Esophagus squamous epithelium (tissue), 5 donors: Measurements from ENCODE around the gene RELL1. TPM values are rescaled to one million over a fixed set of nuclear protein-coding genes. Genes with fewer than 3 reads are reported as not detected.

Experiments used
- DNase-seq: peaks from one replicate; lab custom pipeline; 2025; lab: John Stamatoyannopoulos, UW
- H3K27ac ChIP-seq, 4 donors: fragments of 200-600 bp; sonication (generic); one replicate each; pipeline ENCODE4 v1.5.1; 2016 to 2019; ENCODE audit warnings: mild to moderate bottlenecking in 1 of 4
- H3K27me3 ChIP-seq, 4 donors: fragments of 200-600 bp; sonication (generic); 1 replicate in 3 of 4; 2 replicates in 1 of 4; pipeline versions ENCODE4 v1.5.1 to v1.6.0; 2017 to 2021; ENCODE audit warnings: antibody characterized with exemption in 1 of 4
- H3K36me3 ChIP-seq, 3 donors: fragments of 200-600 bp; sonication (generic); one replicate each; pipeline ENCODE4 v1.5.1; 2016 to 2019
- H3K4me1 ChIP-seq, 3 donors: fragments of 200-600 bp; sonication (generic); one replicate each; pipeline ENCODE4 v1.5.1; 2017 to 2019
- H3K4me3 ChIP-seq, 4 donors: fragments of 200-600 bp; sonication (generic); 1 replicate in 3 of 4; 2 replicates in 1 of 4; pipeline ENCODE4 v1.5.1; 2016 to 2019; ENCODE audit warnings: mild to moderate bottlenecking in 2 of 4, moderate library complexity in 1 of 4
- H3K9me3 ChIP-seq, 3 donors: fragments of 200-600 bp; sonication (generic); one replicate each; pipeline ENCODE4 v1.5.1; 2016 to 2019
- POLR2A ChIP-seq, 4 donors: fragments of 450-650 bp; IDR thresholded peaks; one replicate each; pipeline ENCODE4 v1.6.1; 2017; ENCODE audit warnings: antibody characterized with exemption in 4 of 4, mild to moderate bottlenecking in 4 of 4, moderate library complexity in 3 of 4
- WGBS, 2 donors: methylation state at CpG; one replicate each; pipeline ENCODE4 v1.1.5; 2018; 5-methylcytosine and 5-hydroxymethylcytosine counted together
- intact Hi-C: fragments of 100-400 bp; cut with DNase I; formaldehyde crosslinking; loops from one replicate; pipeline ENCODE4 v1.15.0; 2022
- total RNA-seq, 4 donors: library from RNA; depleted of rRNA; stranded (reverse); fragments of >200 nt; gene quantifications; one replicate each; pipeline ENCODE4 v1.1.0, GENCODE V29; 2016
- TF ChIP-seq, protein P1 (sequence below), 6 experiments: fragments of 450-650 bp in 4 of 6; fragments of 200-600 bp in 2 of 6; sonication (generic) in 2 of 6; IDR thresholded peaks; one replicate each; pipeline ENCODE4 v1.5.1; 2016 to 2019; ENCODE audit warnings: antibody characterized with exemption in 6 of 6, mild to moderate bottlenecking in 4 of 6, moderate library complexity in 4 of 6
- donor health status: DM: yes; HTN: yes; CAD: no.

The RELL1 gene
- total RNA-seq, 4 donors from 2014 or later = 20.3 to 49.0 (median 32.6) TPM

DNA sequence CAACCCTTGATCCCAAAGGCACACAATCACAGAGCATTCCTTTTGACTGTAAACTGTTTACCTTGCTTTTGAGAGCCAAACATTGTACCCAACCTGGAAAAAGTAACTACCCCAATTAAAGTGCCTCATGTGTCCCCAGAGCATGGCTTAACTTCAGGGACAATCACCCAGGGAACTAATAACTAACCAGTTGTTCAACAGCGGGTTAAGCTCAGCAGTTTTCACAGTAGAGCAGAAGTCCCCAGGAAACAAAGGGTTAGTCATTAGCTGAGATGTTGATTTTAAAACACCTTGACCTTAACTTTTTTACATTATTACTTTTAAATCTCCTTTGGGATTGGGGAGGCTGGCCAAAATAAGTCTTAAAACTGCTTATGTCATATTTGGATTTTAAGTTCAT, 94.8 kb downstream of the RELL1 start:
- no peak overlapping the region for H3K27ac ChIP-seq
- no peak for DNase-seq
- TF ChIP-seq POLR2A (IDR thresholded peaks at IDR 0.05) = no peak
- TF ChIP-seq, protein P1, sequence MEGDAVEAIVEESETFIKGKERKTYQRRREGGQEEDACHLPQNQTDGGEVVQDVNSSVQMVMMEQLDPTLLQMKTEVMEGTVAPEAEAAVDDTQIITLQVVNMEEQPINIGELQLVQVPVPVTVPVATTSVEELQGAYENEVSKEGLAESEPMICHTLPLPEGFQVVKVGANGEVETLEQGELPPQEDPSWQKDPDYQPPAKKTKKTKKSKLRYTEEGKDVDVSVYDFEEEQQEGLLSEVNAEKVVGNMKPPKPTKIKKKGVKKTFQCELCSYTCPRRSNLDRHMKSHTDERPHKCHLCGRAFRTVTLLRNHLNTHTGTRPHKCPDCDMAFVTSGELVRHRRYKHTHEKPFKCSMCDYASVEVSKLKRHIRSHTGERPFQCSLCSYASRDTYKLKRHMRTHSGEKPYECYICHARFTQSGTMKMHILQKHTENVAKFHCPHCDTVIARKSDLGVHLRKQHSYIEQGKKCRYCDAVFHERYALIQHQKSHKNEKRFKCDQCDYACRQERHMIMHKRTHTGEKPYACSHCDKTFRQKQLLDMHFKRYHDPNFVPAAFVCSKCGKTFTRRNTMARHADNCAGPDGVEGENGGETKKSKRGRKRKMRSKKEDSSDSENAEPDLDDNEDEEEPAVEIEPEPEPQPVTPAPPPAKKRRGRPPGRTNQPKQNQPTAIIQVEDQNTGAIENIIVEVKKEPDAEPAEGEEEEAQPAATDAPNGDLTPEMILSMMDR (IDR thresholded peaks at IDR 0.05) = no peak
- intact Hi-C loops = no loop called here
- no peaks in the 10 kb centered on the region for H3K4me1 ChIP-seq
- H3K36me3 ChIP-seq = no peaks in the 10 kb centered on the region
- no peak overlapping the region for H3K4me3 ChIP-seq
- no peaks in the 10 kb centered on the region for H3K9me3 ChIP-seq
- H3K27me3 ChIP-seq = no peaks in the 10 kb centered on the region
- 0 to 55% methylated on average over 1 of the region's 1 CpG for WGBS, 2 donors

DNA sequence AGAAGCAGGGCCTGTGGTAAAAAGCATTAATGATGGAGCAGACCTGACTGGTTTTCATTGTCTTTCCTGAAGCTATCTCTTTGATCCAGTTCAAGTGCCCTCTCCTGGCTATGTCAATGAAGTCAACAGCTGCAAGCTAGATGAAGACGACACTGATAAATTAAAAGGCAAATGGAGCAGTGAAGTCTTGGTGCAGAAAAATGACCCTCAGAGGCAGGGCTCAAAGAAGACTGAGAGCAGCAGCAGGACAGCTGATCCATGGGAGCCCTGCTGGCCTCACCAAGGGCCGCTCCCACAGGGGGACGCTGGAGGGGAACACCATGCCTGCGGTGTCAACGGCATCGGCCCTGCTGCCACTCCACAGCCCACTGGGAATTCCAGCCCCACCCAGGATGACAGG, 96.2 kb downstream of the RELL1 start:
- H3K36me3 ChIP-seq = no peaks in the 10 kb centered on the region
- WGBS, 2 donors = 88% methylated on average over 3 to 4 of the region's 6 CpGs
- no peak overlapping the region for H3K4me3 ChIP-seq
- no peaks in the 10 kb centered on the region for H3K4me1 ChIP-seq
- H3K27me3 ChIP-seq = no peaks in the 10 kb centered on the region
- TF ChIP-seq, protein P1 (IDR thresholded peaks at IDR 0.05) = no peak
- TF ChIP-seq POLR2A (IDR thresholded peaks at IDR 0.05) = no peak
- no peak overlapping the region for H3K27ac ChIP-seq
- intact Hi-C loops = no loop called here
- H3K9me3 ChIP-seq = no peaks in the 10 kb centered on the region
- no peak for DNase-seq

DNA sequence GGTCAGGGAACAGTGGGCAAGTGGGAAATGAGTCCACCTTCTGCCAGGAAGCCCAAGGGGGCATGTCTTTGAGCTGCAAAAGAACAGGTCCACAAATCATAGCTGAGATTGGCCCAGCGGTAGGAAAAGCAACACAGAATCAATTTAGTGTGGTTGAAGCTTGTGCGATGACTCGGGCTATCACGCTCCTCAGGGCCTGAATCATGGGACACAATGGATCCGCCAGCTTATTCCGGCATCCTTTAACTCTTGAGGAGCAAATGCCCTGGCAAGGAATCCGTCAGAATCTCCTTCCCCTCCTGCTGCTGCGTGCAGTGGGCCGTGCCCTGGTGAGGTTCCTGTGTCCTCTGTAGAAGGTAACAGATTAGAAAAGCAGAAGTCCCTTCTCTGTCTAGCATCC, 98.0 kb downstream of the RELL1 start:
- Histone ChIP-seq H3K36me3 (no peaks in the 10 kb centered on the region), H3K4me1 (no peaks in the 10 kb centered on the region), H3K27me3 (no peaks in the 10 kb centered on the region), H3K9me3 (no peaks in the 10 kb centered on the region), H3K27ac (no peak overlapping the region), H3K4me3 (no peak overlapping the region)
- WGBS, 2 donors = 79 to 94% methylated on average over 7 to 9 of the region's 9 CpGs
- no peak for DNase-seq
- TF ChIP-seq, protein P1 (IDR thresholded peaks at IDR 0.05) = no peak
- TF ChIP-seq POLR2A (IDR thresholded peaks at IDR 0.05) = no peak
- intact Hi-C loops = no loop called here

DNA sequence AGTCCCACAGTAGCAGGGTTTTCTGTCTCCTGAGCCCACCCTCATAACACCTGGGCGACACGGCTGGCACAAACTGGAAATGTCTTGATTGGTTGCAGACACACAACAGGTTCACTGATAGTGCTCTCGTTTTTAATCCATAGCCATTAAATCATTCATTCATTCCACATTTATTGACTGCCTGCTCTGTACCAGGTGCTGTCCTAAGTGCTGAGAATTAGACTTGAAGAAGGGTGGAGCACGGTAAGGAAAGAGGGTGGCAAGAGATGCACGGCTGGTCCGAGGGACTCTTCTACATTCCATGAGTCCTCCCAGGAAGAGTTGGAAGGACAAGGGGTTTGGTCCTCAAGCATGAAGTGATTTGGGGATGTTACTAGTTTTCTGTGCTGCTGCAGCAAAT, 100.0 kb downstream of the RELL1 start:
- no peak for TF ChIP-seq POLR2A (IDR thresholded peaks at IDR 0.05)
- TF ChIP-seq, protein P1 (IDR thresholded peaks at IDR 0.05) = no peak
- no peak overlapping the region for H3K4me3 ChIP-seq
- intact Hi-C loops = no loop called here

DNA sequence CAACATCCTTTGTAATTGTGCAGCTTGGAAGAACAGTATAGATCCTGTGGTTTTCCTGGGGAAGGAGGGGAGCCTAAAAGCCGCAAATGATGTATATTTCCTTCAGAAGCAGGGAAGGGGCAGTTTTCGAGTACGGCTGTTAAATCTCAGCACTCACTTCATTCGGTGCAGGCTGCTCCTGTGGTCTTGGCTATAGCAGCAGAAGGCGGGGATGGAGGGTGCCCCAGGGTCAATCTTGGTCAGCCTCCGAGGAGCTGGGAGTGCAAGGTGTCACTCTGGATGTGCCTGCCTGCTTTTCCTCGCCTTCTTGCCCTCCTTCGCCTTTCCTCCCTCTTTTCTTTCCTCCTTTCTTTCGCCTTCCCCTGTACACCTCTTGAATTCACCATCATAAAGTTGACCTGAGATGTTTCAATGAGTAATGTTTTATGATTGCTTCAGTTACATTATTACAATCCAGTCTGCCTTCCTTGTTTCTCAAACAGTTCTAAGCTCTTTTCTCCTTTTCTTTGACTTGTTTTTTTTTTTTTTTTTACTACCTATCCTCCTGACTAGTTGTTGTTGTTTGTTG, 101.6 kb downstream of the RELL1 start:
- Histone ChIP-seq H3K27ac (no peak overlapping the region), H3K27me3 (no peaks in the 10 kb centered on the region), H3K9me3 (peaks cover 0 to 10% (median 3%) of the 10 kb centered on the region in 3 donors), H3K4me1 (no peaks in the 10 kb centered on the region), H3K4me3 (no peak overlapping the region), H3K36me3 (no peaks in the 10 kb centered on the region)
- TF ChIP-seq POLR2A (IDR thresholded peaks at IDR 0.05) = no peak
- TF ChIP-seq, protein P1 (IDR thresholded peaks at IDR 0.05) = no peak
- no peak for DNase-seq
- intact Hi-C loops = no loop called here
- 70 to 72% methylated on average over 9 of the region's 9 CpGs for WGBS, 2 donors

More for the DNA sequence above, 100.0 kb downstream of the RELL1 start:
- peaks cover 0 to 3% (median 0%) of the 10 kb centered on the region in 3 donors for H3K9me3 ChIP-seq
- no peak overlapping the region for H3K27ac ChIP-seq
- 49 to 68% methylated on average over 5 of the region's 6 CpGs for WGBS, 2 donors
- H3K27me3 ChIP-seq = no peaks in the 10 kb centered on the region
- no peaks in the 10 kb centered on the region for H3K4me1 ChIP-seq
- DNase-seq = no peak
- no peaks in the 10 kb centered on the region for H3K36me3 ChIP-seq
